Fibroblast of peridontal ligament (primary cell): ENCODE measurements around the gene CDH20.
A peak's percentile ranks its signal among the peaks of the same experiment; 100 is the strongest.

Experiments used
- DNase-seq: peaks from one replicate; pipeline ENCODE4 v3.0.0-alpha.2; 2010; ENCODE audit errors: extremely low read depth

CDH20 gene

GRCh38 chr18:61333271-61333745 is at the start of gene CDH20:
Gene CDH20 (plus strand): TSS chr18:61333430.
- no peak for DNase-seq

- DNase-seq: no peak
Observed at GRCh38 chr18:61284039-61284438, 49.2 kb upstream of the CDH20 start.

- no peak for DNase-seq
Observed at GRCh38 chr18:61285777-61286176, 47.5 kb upstream of the CDH20 start.

GRCh38 chr18:61286867-61287266 is 46.4 kb upstream of the CDH20 start:
- DNase-seq: no peak

GRCh38 chr18:61290616-61291015 is 42.6 kb upstream of the CDH20 start:
- DNase-seq: no peak

GRCh38 chr18:61292280-61293035 is 40.8 kb upstream of the CDH20 start:
- no peak for DNase-seq

GRCh38 chr18:61295153-61295552 is 38.1 kb upstream of the CDH20 start:
- no peak for DNase-seq

- no peak for DNase-seq
Observed at GRCh38 chr18:61308004-61308403, 25.2 kb upstream of the CDH20 start.

- no peak for DNase-seq
Observed at GRCh38 chr18:61308795-61309393, 24.3 kb upstream of the CDH20 start.

GRCh38 chr18:61322265-61322873 is 10.9 kb upstream of the CDH20 start:
- DNase-seq: peak; percentile 57

- peak; percentile 28 for DNase-seq
Observed at GRCh38 chr18:61323951-61324350, 9.3 kb upstream of the CDH20 start.

- DNase-seq: no peak
Observed at GRCh38 chr18:61326407-61326806, 6.8 kb upstream of the CDH20 start.

GRCh38 chr18:61329398-61329797 is 3.8 kb upstream of the CDH20 start:
- no peak for DNase-seq

GRCh38 chr18:61331051-61331450 is 2.2 kb upstream of the CDH20 start:
- DNase-seq: no peak

- no peak for DNase-seq
Observed at GRCh38 chr18:61333746-61334490, 688 bp downstream of the CDH20 start.

GRCh38 chr18:61334491-61334850 is 1.2 kb downstream of the CDH20 start:
- DNase-seq: no peak

- no peak for DNase-seq
Observed at GRCh38 chr18:61334951-61335683, 1.9 kb downstream of the CDH20 start.

- DNase-seq: no peak
Observed at GRCh38 chr18:61335684-61336555, 2.7 kb downstream of the CDH20 start.

GRCh38 chr18:61336766-61337165 is 3.5 kb downstream of the CDH20 start:
- no peak for DNase-seq

GRCh38 chr18:61337527-61337926 is 4.3 kb downstream of the CDH20 start:
- no peak for DNase-seq

GRCh38 chr18:61340148-61340547 is 6.9 kb downstream of the CDH20 start:
- no peak for DNase-seq
